Bronchial epithelial cell (primary cell): ENCODE measurements around the gene ISG15. TPM values are rescaled to one million over a fixed set of nuclear protein-coding genes. Genes with fewer than 3 reads are reported as not detected.

ENCODE experiments used
- DNase-seq: peaks from one replicate; pipeline ENCODE4 v3.0.0-alpha.2; 2010; ENCODE audit warnings: low read depth
- FAIRE-seq: peaks from 2 replicates; lab custom pipeline; 2011; peaks lifted over from hg19 to GRCh38; lab: Jason Lieb, UNC
- H3K27me3 ChIP-seq: 2 replicates; pipeline ENCODE4 v1.5.1; 2011; ENCODE audit warnings: low read length; ENCODE audit not compliant: control insufficient read depth, insufficient read depth
- H3K36me3 ChIP-seq: 2 replicates; pipeline ENCODE4 v1.5.1; 2011; ENCODE audit warnings: low read length; ENCODE audit not compliant: control insufficient read depth, insufficient read depth
- H3K4me3 ChIP-seq: 2 replicates; pipeline ENCODE4 v1.5.1; 2011; ENCODE audit warnings: mild to moderate bottlenecking, low read depth, low read length, control low read depth
- CTCF ChIP-seq: IDR thresholded peaks from 2 replicates; pipeline ENCODE4 v1.5.1; 2011; ENCODE audit warnings: mild to moderate bottlenecking, moderate library complexity, low read length, control low read depth, inconsistent platforms; ENCODE audit not compliant: insufficient read depth, severe bottlenecking
- total RNA-seq: library from RNA; depleted of rRNA; stranded (reverse); fragments of >200 nt; gene quantifications from 2 replicates; pipeline ENCODE4 v1.2.1, GENCODE V29; 2014

The ISG15 gene
- total RNA-seq, 1 donor from 2014 or later = 18.2 TPM

- DNase-seq = no peak
- Histone ChIP-seq H3K36me3 (peaks cover 46% of the 10 kb centered on the region), H3K27me3 (no peaks in the 10 kb centered on the region), H3K4me3 (no peak overlapping the region)
- FAIRE-seq = no peak
- TF ChIP-seq CTCF = no peak
Measured at GRCh38 chr1:1041092-1041523, 27.8 kb downstream of the ISG15 start.

- FAIRE-seq (no peak), DNase-seq (no peak)
- no peak for TF ChIP-seq CTCF
- H3K4me3 ChIP-seq = no peak overlapping the region
- H3K36me3 ChIP-seq = peaks cover 49% of the 10 kb centered on the region
- H3K27me3 ChIP-seq = no peaks in the 10 kb centered on the region
Measured at GRCh38 chr1:1041873-1042272, 28.6 kb downstream of the ISG15 start.

- Histone ChIP-seq H3K27me3 (no peaks in the 10 kb centered on the region), H3K4me3 (no peak overlapping the region), H3K36me3 (peaks cover 55% of the 10 kb centered on the region)
- TF ChIP-seq CTCF = no peak
- no peak for DNase-seq
- no peak for FAIRE-seq
Measured at GRCh38 chr1:1042835-1043234, 29.5 kb downstream of the ISG15 start.

GRCh38 chr1:1043411-1043810, 30.1 kb downstream of the ISG15 start:
- no peak for TF ChIP-seq CTCF
- Histone ChIP-seq H3K36me3 (peaks cover 55% of the 10 kb centered on the region), H3K4me3 (no peak overlapping the region), H3K27me3 (no peaks in the 10 kb centered on the region)
- FAIRE-seq = no peak
- DNase-seq = no peak

- FAIRE-seq (no peak), DNase-seq (no peak)
- Histone ChIP-seq H3K27me3 (no peaks in the 10 kb centered on the region), H3K4me3 (no peak overlapping the region), H3K36me3 (peaks cover 55% of the 10 kb centered on the region)
- TF ChIP-seq CTCF = no peak
Measured at GRCh38 chr1:1043921-1044320, 30.6 kb downstream of the ISG15 start.

- H3K36me3 ChIP-seq = peaks cover 59% of the 10 kb centered on the region
- no peaks in the 10 kb centered on the region for H3K27me3 ChIP-seq
- FAIRE-seq (peak; percentile 82), DNase-seq (no peak)
- no peak overlapping the region for H3K4me3 ChIP-seq
- TF ChIP-seq CTCF = no peak
Measured at GRCh38 chr1:1044455-1045078, 31.3 kb downstream of the ISG15 start.
